Right lobe of liver (tissue), 4 donors: ENCODE results near the gene OR52A5.

ENCODE experiments used
- CTCF ChIP-seq, 4 donors: fragments of 200-600 bp in 3 of 4; fragments of 450-650 bp in 1 of 4; IDR thresholded peaks; one replicate each; pipeline versions ENCODE4 v1.5.1 to v1.8.0; 2016 to 2022; ENCODE audit warnings: antibody characterized with exemption in 4 of 4, mild to moderate bottlenecking in 2 of 4
- POLR2A ChIP-seq: fragments of 450-650 bp; IDR thresholded peaks from one replicate; pipeline ENCODE4 v1.6.1; 2017; ENCODE audit warnings: antibody characterized with exemption, mild to moderate bottlenecking
- donor health status: DM: no; HTN: no; CAD: no.
- donor health status: DM: no; HTN: no; CAD: no.
- donor health status: DM: no; HTN: yes; CAD: no.

GRCh38 chr11:5118893-5119292 is 19.3 kb downstream of the OR52A5 start:
- TF ChIP-seq CTCF (IDR thresholded peaks at IDR 0.05) (no peak), POLR2A (no peak)
